Measurements from ENCODE around the gene KANK2.
A peak's percentile ranks its signal among the peaks of the same experiment; 100 is the strongest.

The KANK2 gene

GRCh38 chr19:11154683-11155047 lies 42.7 kb downstream of the KANK2 start:
- in situ Hi-C loops (cut with HindIII; ENCODE audit: low pct_ligation_motif_present, low sequenced_read_pairs), result no loop called here
- DNase-seq, result no peak
- TF ChIP-seq CTCF (IDR thresholded peaks at IDR 0.05; ENCODE audit: low read depth, low read length, missing control alignments), result no peak
- H3K36me3 ChIP-seq (replicated peaks), result no peaks in the 10 kb centered on the region
- H3K27ac ChIP-seq, result no peak overlapping the region
- H3K4me3 ChIP-seq (ENCODE audit: low read depth, low read length), result peak overlapping the region; percentile 95
- no peaks in the 10 kb centered on the region for H3K27me3 ChIP-seq (replicated peaks)

- DNase-seq, result no peak
Observed at GRCh38 chr19:11152318-11153062, 44.9 kb downstream of the KANK2 start.

GRCh38 chr19:11151181-11151580 lies 46.2 kb downstream of the KANK2 start:
- peak; percentile 49 for DNase-seq
- H3K27me3 ChIP-seq (replicated peaks), result no peaks in the 10 kb centered on the region
- no peak for TF ChIP-seq CTCF (IDR thresholded peaks at IDR 0.05; ENCODE audit: low read depth, low read length, missing control alignments)
- H3K27ac ChIP-seq, result peak overlapping the region; percentile 6
- H3K36me3 ChIP-seq (replicated peaks), result no peaks in the 10 kb centered on the region
- H3K4me3 ChIP-seq (ENCODE audit: low read depth, low read length), result no peak overlapping the region
- in situ Hi-C loops (cut with HindIII; ENCODE audit: low pct_ligation_motif_present, low sequenced_read_pairs), result no loop called here

More at GRCh38 chr19:11152318-11153062, 44.9 kb downstream of the KANK2 start:
- no peaks in the 10 kb centered on the region for H3K27me3 ChIP-seq (replicated peaks)
- in situ Hi-C loops (cut with HindIII; ENCODE audit: low pct_ligation_motif_present, low sequenced_read_pairs), result no loop called here
- H3K27ac ChIP-seq, result no peak overlapping the region
- no peak overlapping the region for H3K4me3 ChIP-seq (ENCODE audit: low read depth, low read length)
- H3K36me3 ChIP-seq (replicated peaks), result no peaks in the 10 kb centered on the region
- no peak for TF ChIP-seq CTCF (IDR thresholded peaks at IDR 0.05; ENCODE audit: low read depth, low read length, missing control alignments)

DNA sequence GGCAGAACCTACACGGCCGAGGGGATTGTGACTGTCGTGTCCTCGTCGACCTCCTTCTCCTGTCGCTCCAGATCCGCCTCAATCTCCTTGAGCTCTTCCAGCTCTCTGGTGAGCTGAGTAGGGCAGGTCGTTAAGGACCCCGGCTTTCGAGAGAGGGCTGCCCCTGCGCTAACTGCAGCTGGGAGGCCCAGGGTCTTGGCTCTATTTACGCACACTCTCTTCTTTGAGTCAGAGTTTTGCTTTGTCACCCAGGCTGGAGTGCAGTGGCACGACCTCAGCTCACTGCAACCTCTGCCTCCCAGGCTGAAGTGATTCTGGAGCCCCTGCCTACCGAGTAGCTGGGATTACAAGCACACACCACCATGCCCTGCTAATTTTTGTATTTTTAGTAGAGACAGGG lies 49.3 kb downstream of the KANK2 start:
- H3K4me3 ChIP-seq (ENCODE audit: low read depth, low read length), result no peak overlapping the region
- H3K27me3 ChIP-seq (replicated peaks), result no peaks in the 10 kb centered on the region
- in situ Hi-C loops (cut with HindIII; ENCODE audit: low pct_ligation_motif_present, low sequenced_read_pairs), result no loop called here
- no peak for TF ChIP-seq CTCF (IDR thresholded peaks at IDR 0.05; ENCODE audit: low read depth, low read length, missing control alignments)
- no peak overlapping the region for H3K27ac ChIP-seq
- no peaks in the 10 kb centered on the region for H3K36me3 ChIP-seq (replicated peaks)
- no peak for DNase-seq

DNA sequence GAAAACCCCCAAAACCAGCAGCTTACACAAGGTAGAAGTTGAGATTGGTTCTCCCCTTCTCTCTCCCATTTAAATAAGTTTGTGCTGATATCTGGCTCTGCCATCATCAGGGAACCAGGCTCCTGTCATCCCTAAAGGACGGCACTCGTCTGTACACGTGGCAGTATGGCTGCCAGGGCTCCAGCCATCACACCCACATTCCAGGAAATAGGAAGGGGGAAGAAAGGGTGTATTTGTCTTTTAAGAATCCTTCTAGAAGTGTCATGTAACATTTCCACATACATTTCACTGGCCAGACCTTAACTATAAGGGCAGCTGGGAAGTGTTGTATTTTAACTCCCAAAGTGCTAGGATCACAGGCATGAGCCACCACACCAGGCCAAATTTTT lies 51.8 kb downstream of the KANK2 start:
- Histone ChIP-seq H3K36me3 (replicated peaks) (no peaks in the 10 kb centered on the region), H3K27me3 (replicated peaks) (no peaks in the 10 kb centered on the region), H3K27ac (no peak overlapping the region), H3K4me3 (ENCODE audit: low read depth, low read length) (no peak overlapping the region)
- in situ Hi-C loops (cut with HindIII; ENCODE audit: low pct_ligation_motif_present, low sequenced_read_pairs), result no loop called here
- DNase-seq, result no peak
- no peak for TF ChIP-seq CTCF (IDR thresholded peaks at IDR 0.05; ENCODE audit: low read depth, low read length, missing control alignments)
